ENCODE results near the gene CPEB1.

CPEB1 gene

DNA sequence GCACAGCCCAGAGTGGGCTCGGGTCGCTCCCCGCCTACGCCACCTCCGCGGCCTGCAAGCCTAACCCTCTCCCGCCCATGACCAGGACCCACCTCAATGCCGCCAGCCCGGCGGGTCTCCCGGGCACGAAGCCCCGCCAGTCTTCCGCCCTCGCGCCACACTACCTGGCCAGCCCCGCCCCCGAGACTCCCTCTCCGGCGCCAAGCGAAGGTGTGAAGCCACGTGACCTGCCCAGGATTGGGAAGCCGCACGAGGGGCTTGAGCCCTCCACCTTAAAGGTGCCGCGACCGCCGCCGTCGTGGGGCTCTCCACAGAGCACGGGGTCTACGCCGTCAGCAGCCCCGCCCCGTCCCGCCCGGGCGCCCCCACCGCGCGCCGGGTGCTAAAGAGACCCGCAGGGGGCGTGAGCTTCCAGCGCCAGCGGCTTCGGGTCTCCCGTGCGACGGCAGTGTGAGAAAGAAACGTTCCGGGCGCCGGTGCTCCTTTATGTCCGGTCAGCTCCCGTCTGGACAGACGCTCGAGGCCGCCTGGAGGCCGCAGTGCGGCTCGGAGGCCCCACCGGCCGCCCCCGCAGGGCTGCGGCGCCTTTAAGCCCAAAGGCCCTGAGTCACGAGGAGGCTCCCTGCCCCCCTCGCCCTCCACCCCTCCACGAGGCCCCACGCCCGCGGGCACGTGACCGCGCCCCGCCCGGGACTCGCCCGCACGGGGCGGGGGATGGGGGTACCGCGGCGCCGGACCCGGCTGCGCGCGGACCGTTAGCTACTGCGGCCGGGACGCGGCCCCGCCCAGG lies at the start of gene CPEB1:
Gene CPEB1 (minus strand): TSS at position 319 of the 790 bp plus-strand sequence. CDS start 18,904 bp downstream, outside the sequence.
- DNase-seq (ENCODE audit: extremely low spot score): peak; percentile 41
- ChIA-PET CTCF (no interaction called here), POLR2A (no interaction called here)
- TF ChIP-seq, protein P1, sequence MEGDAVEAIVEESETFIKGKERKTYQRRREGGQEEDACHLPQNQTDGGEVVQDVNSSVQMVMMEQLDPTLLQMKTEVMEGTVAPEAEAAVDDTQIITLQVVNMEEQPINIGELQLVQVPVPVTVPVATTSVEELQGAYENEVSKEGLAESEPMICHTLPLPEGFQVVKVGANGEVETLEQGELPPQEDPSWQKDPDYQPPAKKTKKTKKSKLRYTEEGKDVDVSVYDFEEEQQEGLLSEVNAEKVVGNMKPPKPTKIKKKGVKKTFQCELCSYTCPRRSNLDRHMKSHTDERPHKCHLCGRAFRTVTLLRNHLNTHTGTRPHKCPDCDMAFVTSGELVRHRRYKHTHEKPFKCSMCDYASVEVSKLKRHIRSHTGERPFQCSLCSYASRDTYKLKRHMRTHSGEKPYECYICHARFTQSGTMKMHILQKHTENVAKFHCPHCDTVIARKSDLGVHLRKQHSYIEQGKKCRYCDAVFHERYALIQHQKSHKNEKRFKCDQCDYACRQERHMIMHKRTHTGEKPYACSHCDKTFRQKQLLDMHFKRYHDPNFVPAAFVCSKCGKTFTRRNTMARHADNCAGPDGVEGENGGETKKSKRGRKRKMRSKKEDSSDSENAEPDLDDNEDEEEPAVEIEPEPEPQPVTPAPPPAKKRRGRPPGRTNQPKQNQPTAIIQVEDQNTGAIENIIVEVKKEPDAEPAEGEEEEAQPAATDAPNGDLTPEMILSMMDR (IDR thresholded peaks at IDR 0.05; ENCODE audit: control extremely low read depth, extremely low read depth, low read depth, missing control alignments): no peak

DNA sequence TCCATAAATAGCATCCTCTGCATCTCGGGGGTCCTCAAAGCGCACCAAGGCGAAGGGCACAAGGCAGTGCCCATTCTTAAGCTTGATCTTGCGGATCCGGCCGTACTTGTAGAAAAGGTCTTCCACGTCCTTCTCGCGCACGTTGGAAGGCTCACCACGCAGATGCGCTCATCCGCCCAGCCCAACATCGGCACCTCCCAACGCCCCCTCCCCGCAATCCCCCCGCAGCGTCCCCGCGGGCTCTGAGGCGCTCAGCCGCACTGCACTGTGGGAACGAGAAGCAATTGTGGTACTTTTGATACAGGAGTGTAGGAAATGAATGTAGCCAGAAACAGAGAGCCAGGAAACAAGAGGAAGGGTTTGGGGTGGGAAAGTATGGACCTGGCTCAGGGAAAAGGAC lies 45.0 kb upstream of the CPEB1 start:
- ChIA-PET CTCF (no interaction called here), POLR2A (no interaction called here)
- no peak for DNase-seq (ENCODE audit: extremely low spot score)
- TF ChIP-seq, protein P1 (IDR thresholded peaks at IDR 0.05; ENCODE audit: control extremely low read depth, extremely low read depth, low read depth, missing control alignments): no peak

DNA sequence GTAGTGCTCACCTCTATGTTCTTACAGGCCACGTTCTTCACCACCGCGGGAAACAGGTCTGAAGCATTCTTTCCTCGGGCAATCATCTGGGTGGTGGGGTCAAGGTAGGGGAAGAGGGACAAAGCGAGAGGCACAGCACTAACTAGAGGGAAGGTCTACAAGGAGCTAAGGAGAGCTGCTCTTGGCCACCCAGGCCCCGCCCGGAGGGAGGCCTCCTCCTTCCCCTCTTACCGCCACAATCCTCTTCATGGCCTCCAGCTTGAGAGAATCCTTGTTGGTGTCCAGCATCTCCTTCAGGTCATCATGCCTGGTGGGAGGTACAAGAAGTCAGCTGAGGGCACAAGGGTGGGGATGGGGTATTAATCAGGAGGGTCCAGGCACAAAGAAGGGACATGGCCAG lies 42.0 kb upstream of the CPEB1 start:
- POLR2A ChIA-PET: no interaction called here
- TF ChIP-seq, protein P1 (IDR thresholded peaks at IDR 0.05; ENCODE audit: control extremely low read depth, extremely low read depth, low read depth, missing control alignments): no peak
- CTCF ChIA-PET: no interaction called here
- DNase-seq (ENCODE audit: extremely low spot score): no peak

DNA sequence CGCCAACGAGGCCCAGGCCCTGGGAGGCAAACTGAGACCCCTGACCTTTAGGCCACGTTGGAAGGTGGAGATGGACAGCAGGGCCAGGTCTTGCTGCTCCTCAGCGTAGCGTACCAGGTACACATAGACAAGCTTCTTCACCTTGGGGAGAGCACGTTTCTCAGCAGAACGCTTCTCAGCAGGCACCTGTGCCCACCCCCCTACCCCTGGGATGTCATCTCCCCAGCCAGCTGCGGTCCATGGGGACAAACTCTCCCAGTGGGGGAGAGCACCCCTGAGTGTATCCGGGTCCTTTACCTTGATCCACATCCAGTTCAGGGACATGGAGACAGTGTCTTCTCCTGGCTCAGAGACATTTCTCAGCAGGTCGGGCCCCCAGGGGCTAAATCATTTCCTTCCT lies 41.5 kb upstream of the CPEB1 start:
- TF ChIP-seq, protein P1 (IDR thresholded peaks at IDR 0.05; ENCODE audit: control extremely low read depth, extremely low read depth, low read depth, missing control alignments): no peak
- ChIA-PET POLR2A (no interaction called here), CTCF (no interaction called here)
- DNase-seq (ENCODE audit: extremely low spot score): no peak

DNA sequence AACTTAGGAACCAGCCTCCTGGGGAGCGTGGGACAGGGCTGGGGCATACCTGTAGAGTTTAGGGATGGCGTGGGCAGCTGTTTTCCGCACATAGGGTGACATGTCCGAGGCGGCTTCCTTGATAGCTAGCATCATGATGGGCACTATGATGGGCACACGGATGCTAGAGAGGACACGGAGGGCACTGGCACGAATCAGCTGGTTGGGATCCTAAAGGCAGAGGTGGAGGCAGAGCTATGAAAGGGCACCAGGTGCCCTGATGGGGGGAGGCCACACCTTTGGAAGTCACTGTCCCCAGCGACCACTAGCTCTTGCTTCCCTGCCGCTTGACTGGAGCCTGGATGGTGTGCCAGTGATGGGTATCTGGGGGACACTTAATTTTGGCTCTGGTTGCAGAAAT lies 34.2 kb upstream of the CPEB1 start:
- ChIA-PET POLR2A (no interaction called here), CTCF (interaction anchor here (0.8 to 1.3 kb wide), 3 partner anchors 15 to 329 kb away, joined by 3 to 4 read pairs (median 3); no protein-coding TSS in a partner anchor)
- DNase-seq (ENCODE audit: extremely low spot score): no peak
- TF ChIP-seq, protein P1 (IDR thresholded peaks at IDR 0.05; ENCODE audit: control extremely low read depth, extremely low read depth, low read depth, missing control alignments): no peak

DNA sequence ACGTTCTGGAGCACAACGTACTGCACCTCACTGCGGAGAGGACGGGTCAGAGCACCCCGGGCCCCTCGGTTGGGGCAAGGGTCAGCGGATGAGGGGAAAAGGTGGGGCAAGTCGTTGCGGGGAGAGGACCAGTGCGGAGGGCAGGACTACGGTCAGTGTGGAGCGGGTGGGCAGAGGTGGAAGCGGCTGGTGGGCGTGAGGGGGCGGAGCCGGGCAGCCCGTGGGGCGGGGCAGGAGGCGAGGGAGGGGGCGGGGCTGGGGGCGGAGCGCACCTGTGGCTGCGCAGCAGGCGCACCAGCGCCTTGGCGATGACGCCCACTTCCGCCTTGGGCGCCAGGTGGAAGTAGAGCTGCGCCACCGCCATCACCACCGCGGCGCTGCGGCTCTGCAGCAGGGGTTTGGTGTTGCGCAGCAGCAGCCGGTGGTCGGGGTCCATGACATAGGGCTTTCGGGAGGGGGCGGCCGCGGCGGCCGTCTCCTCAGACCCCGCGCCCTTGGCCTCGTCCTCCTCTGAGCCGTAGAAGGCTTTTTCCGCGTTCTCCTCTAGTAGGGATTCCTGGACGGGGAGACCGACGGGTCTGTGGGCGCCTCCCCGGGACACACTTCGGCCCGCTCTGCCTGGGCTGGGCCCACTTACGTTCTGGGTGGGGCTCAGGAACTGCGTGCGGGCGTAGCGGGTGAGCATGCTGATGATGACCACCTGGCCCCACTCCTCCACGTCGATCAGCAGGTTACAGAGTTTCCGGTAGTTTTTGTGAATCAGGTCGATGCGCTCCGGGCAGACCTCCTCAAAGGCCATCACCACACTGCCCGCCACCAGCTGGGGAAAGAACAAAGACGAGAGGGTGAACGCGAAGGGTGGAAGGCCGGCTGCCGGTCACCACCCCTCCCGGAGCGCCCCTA lies 33.3 kb upstream of the CPEB1 start:
- POLR2A ChIA-PET: interaction anchor here (0.6 kb wide), 1 partner anchor 695 kb away, joined by 4 read pairs; no protein-coding TSS in a partner anchor
- TF ChIP-seq, protein P1 (IDR thresholded peaks at IDR 0.05; ENCODE audit: control extremely low read depth, extremely low read depth, low read depth, missing control alignments): peak; percentile 19

More for the DNA sequence above, 33.3 kb upstream of the CPEB1 start:
- CTCF ChIA-PET: interaction anchor here (1.2 to 1.3 kb wide), 2 partner anchors 15 to 31 kb away, joined by 3 to 4 read pairs; no protein-coding TSS in a partner anchor
- peak; percentile 84 for DNase-seq (ENCODE audit: extremely low spot score)

All from GM10248 (cell line).